ENCODE measurements around the gene SPDYC. TPM values are rescaled to one million over a fixed set of nuclear protein-coding genes. Genes with fewer than 3 reads are reported as not detected.

Gene SPDYC
- total RNA-seq, 1 donor from 2014 or later: not detected

DNA sequence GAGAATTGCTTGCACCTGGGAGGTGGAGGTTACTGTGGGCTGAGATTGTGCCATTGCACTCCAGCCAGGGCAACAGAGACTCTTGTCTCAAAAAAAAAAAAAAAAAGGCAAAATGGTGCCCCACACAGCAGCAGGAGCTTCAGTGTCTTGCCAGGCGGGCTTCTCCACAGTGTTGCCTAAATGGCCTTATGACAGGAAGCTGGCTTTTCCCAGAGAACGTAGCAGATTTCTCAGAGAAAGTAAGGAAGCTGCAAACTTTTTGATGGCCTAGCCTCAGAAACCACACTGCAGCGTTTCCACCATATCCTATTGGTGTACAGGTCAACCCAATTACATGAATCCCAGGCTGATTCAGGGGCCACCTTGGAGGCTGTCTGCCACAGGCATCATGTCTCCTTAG, 12.7 kb upstream of the SPDYC start:
- H3K27me3 ChIP-seq (ENCODE audit: low read depth): no peaks in the 10 kb centered on the region
- H3K4me1 ChIP-seq: peaks cover 2% of the 10 kb centered on the region
- H3K27ac ChIP-seq: no peak overlapping the region
- no peak overlapping the region for H3K4me3 ChIP-seq
- no peaks in the 10 kb centered on the region for H3K36me3 ChIP-seq
- peak in 1 of 2 donors; percentile 23 for ATAC-seq
- intact Hi-C loops (cut with DNase I): no loop called here
- H3K9me3 ChIP-seq: no peaks in the 10 kb centered on the region
- DNase-seq: no peak
- TF ChIP-seq, protein P1, sequence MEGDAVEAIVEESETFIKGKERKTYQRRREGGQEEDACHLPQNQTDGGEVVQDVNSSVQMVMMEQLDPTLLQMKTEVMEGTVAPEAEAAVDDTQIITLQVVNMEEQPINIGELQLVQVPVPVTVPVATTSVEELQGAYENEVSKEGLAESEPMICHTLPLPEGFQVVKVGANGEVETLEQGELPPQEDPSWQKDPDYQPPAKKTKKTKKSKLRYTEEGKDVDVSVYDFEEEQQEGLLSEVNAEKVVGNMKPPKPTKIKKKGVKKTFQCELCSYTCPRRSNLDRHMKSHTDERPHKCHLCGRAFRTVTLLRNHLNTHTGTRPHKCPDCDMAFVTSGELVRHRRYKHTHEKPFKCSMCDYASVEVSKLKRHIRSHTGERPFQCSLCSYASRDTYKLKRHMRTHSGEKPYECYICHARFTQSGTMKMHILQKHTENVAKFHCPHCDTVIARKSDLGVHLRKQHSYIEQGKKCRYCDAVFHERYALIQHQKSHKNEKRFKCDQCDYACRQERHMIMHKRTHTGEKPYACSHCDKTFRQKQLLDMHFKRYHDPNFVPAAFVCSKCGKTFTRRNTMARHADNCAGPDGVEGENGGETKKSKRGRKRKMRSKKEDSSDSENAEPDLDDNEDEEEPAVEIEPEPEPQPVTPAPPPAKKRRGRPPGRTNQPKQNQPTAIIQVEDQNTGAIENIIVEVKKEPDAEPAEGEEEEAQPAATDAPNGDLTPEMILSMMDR (IDR thresholded peaks at IDR 0.05): no peak

DNA sequence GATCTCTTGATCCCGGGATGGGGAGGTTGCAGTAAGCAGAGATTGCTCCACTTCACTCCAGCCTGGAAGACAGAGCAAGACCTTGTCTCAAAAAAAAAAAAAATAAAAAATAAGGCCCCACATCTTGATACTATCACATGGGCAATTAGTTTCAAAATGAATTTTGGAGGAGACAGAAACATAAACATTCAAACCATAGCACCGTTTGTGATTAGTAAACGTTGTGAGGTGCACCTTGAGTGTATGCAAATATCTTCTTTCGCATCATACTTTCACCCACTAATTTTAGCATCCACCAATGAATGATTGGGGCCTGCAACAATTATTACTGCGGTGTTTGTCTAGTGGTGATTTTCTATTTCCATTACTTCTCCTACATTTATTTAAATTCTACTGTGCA, 11.0 kb upstream of the SPDYC start:
- TF ChIP-seq, protein P1 (IDR thresholded peaks at IDR 0.05): no peak
- Histone ChIP-seq H3K4me3 (no peak overlapping the region), H3K36me3 (no peaks in the 10 kb centered on the region), H3K27ac (no peak overlapping the region), H3K27me3 (ENCODE audit: low read depth) (no peaks in the 10 kb centered on the region), H3K4me1 (no peaks in the 10 kb centered on the region), H3K9me3 (no peaks in the 10 kb centered on the region)
- DNase-seq (no peak), ATAC-seq (no peak)
- intact Hi-C loops (cut with DNase I): no loop called here

DNA sequence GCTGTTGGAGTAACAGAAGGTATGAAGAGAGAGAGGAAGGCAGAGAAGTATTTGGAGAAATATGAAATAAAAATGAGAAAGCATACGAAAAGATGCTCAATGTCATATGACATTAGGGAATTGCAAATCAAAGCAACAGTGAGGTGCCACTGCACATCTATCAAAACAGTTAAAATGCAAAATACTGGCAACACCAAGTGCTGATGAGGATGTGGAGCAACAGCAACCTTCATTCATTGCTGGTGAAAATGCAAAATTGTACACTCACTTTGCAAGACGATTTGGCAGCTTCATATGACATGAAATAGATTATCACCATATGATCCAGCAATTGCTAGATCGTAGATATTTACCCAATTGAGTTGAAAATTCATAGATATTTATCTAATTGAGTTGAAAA, 9.4 kb upstream of the SPDYC start:
- TF ChIP-seq, protein P1 (IDR thresholded peaks at IDR 0.05): no peak
- no peaks in the 10 kb centered on the region for H3K27me3 ChIP-seq (ENCODE audit: low read depth)
- no peaks in the 10 kb centered on the region for H3K4me1 ChIP-seq
- no peak for DNase-seq
- intact Hi-C loops (cut with DNase I): no loop called here
- no peak overlapping the region for H3K27ac ChIP-seq
- H3K9me3 ChIP-seq: no peaks in the 10 kb centered on the region
- no peak overlapping the region for H3K4me3 ChIP-seq
- no peaks in the 10 kb centered on the region for H3K36me3 ChIP-seq
- no peak for ATAC-seq

DNA sequence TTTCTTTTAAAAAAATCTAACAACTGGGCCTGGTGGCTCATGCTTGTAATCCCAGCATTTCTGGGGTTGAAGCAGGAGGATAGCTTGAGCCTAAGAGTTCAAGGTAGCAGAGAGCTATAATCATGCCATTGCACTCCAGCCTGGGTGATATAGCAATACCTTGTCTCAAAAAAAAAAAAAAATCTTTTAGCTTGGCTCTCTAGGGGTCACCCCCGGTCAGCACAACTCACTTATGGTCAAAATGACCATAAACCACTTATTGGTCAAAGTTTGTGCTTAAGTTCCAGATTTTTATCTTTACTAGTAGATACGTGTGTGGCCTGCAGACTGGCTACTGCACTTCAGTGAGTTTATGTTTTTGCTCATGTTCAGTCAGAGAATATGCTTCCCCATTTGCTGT, 6.3 kb upstream of the SPDYC start:
- H3K36me3 ChIP-seq: no peaks in the 10 kb centered on the region
- intact Hi-C loops (cut with DNase I): no loop called here
- ATAC-seq: no peak
- H3K4me1 ChIP-seq: no peaks in the 10 kb centered on the region
- no peak for DNase-seq
- no peak overlapping the region for H3K27ac ChIP-seq
- H3K4me3 ChIP-seq: no peak overlapping the region
- H3K9me3 ChIP-seq: no peaks in the 10 kb centered on the region
- TF ChIP-seq, protein P1 (IDR thresholded peaks at IDR 0.05): no peak
- H3K27me3 ChIP-seq (ENCODE audit: low read depth): no peaks in the 10 kb centered on the region

DNA sequence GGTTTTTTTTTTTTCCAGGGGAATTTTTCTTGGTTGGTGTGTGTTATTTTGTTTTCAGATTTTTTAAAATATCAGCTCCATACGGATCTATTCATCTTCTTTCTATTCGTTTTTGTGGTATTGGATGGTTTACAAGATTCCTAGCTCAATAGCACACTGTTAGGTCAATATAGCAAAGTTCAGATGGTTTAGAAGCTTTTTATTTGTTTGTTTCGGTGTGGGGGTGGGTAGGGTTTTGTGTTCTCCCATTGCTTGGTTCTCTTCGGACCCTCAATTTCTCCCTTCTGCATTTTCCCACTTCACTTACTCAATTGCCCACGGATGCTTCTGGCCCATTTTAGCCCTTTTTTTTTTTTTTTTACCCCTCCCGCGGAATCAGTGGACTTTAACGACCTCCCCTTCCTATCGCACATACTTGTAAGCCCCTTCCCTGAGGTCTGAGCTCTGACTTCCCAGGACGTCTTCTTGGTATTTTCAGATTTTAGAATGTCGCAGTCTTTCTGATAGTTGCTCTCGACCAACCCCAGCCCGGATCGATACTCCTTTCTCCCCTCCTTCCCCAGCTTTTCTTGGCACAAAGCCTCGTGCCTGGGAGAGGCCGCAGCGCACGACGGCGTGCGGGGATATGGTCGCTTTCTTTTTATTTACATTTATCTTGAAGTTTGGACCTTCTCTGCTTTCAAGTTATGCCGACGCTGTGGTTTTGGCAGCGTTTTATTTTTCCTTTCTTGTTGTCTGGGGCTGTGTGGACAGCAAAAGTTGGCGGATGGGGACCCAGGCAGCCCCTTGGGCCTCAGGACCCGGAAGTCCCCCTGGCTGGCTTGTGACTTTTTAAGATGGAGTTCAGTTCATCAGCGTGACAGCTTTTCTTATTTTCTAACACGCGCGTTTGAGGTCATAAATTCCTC, 4.4 kb upstream of the SPDYC start:
- Histone ChIP-seq H3K27me3 (ENCODE audit: low read depth) (no peaks in the 10 kb centered on the region), H3K36me3 (no peaks in the 10 kb centered on the region), H3K4me3 (peak overlapping the region; percentile 17), H3K9me3 (no peaks in the 10 kb centered on the region), H3K27ac (peak overlapping the region; percentile 18), H3K4me1 (no peaks in the 10 kb centered on the region)
- no peak for ATAC-seq
- TF ChIP-seq, protein P1 (IDR thresholded peaks at IDR 0.05): no peak
- no peak for DNase-seq
- intact Hi-C loops (cut with DNase I): no loop called here
